GM19328 (cell line): ENCODE data around the gene FAM118B.

Source experiments
- ATAC-seq: cut with Tn5 transposase; IDR thresholded peaks from one replicate; pipeline ENCODE4 v1.9.1; 2021; ENCODE audit warnings: mild to moderate bottlenecking, moderate library complexity; ENCODE audit not compliant: unreplicated experiment

FAM118B gene

GRCh38 chr11:126267650-126268049 is 56.1 kb downstream of the FAM118B start:
- no peak for ATAC-seq

GRCh38 chr11:126268361-126268707 is 56.8 kb downstream of the FAM118B start:
- ATAC-seq: no peak

- ATAC-seq: peak; percentile 99
Observed at GRCh38 chr11:126268708-126269579, 57.4 kb downstream of the FAM118B start, which contains the start of the genes FOXRED1 and SRPRA. Gene FOXRED1 (plus strand): TSS chr11:126269154. CDS start chr11:126269207, 53 bp downstream. Gene SRPRA (minus strand): TSS chr11:126268895. CDS start chr11:126268804, 91 bp downstream.

GRCh38 chr11:126277322-126277721 is 65.7 kb downstream of the FAM118B start:
- ATAC-seq: no peak

GRCh38 chr11:126277780-126278179 is 66.2 kb downstream of the FAM118B start:
- no peak for ATAC-seq

- no peak for ATAC-seq
Observed at GRCh38 chr11:126279191-126279590, 67.6 kb downstream of the FAM118B start.

GRCh38 chr11:126280595-126280994 is 69.0 kb downstream of the FAM118B start:
- ATAC-seq: no peak

GRCh38 chr11:126281245-126281644 is 69.7 kb downstream of the FAM118B start:
- ATAC-seq: no peak

GRCh38 chr11:126281666-126282175 is 70.1 kb downstream of the FAM118B start:
- ATAC-seq: no peak

GRCh38 chr11:126282361-126282735 is 70.8 kb downstream of the FAM118B start:
- no peak for ATAC-seq

GRCh38 chr11:126282736-126283591 is 71.4 kb downstream of the FAM118B start, which contains the start of gene TIRAP:
Gene TIRAP (plus strand): TSS chr11:126283093. CDS start chr11:126290895, 7,802 bp downstream.
- peak; percentile 60 for ATAC-seq

- peak; percentile 44 for ATAC-seq
Observed at GRCh38 chr11:126284829-126285228, 73.2 kb downstream of the FAM118B start.

GRCh38 chr11:126288237-126288636 is 76.7 kb downstream of the FAM118B start:
- no peak for ATAC-seq

- ATAC-seq: no peak
Observed at GRCh38 chr11:126290887-126291286, 79.3 kb downstream of the FAM118B start.

GRCh38 chr11:126293726-126294125 is 82.1 kb downstream of the FAM118B start:
- ATAC-seq: no peak

GRCh38 chr11:126297004-126297403 is 85.4 kb downstream of the FAM118B start:
- ATAC-seq: no peak

GRCh38 chr11:126303623-126304456 is 92.3 kb downstream of the FAM118B start, which contains the start of gene DCPS:
Gene DCPS (plus strand): TSS chr11:126304060. CDS start chr11:126304081, 21 bp downstream.
- ATAC-seq: peak; percentile 89

GRCh38 chr11:126304457-126305075 is 93.0 kb downstream of the FAM118B start:
- no peak for ATAC-seq

- ATAC-seq: no peak
Observed at GRCh38 chr11:126305699-126306098, 94.1 kb downstream of the FAM118B start.

GRCh38 chr11:126307706-126308105 is 96.1 kb downstream of the FAM118B start:
- no peak for ATAC-seq
